Astrocyte (in vitro differentiated cells and primary cell): ENCODE measurements around the gene KLHL30. TPM values are rescaled to one million over a fixed set of nuclear protein-coding genes. Genes with fewer than 3 reads are reported as not detected.
"Not testable (repeated sequence)": the region's sequence is repeated elsewhere in the genome, so short reads cannot be mapped to it uniquely, and the experiment has no call there.

Source experiments
- DNase-seq: peaks from one replicate; pipeline ENCODE4 v3.0.0-alpha.2; 2010; ENCODE audit warnings: low read depth
- FAIRE-seq: peaks from 2 replicates; lab custom pipeline; 2011; peaks lifted over from hg19 to GRCh38; lab: Jason Lieb, UNC
- H2AFZ ChIP-seq: 2 replicates; pipeline ENCODE4 v1.6.0; 2012; ENCODE audit warnings: low read depth, low read length, inconsistent platforms
- H3K27ac ChIP-seq: 2 replicates; pipeline ENCODE4 v1.5.1; 2011; ENCODE audit warnings: low read depth, low read length, inconsistent platforms
- H3K27me3 ChIP-seq: 2 replicates; pipeline ENCODE4 v1.6.0; 2011; ENCODE audit warnings: low read length, inconsistent platforms; ENCODE audit not compliant: insufficient read depth
- H3K36me3 ChIP-seq: 2 replicates; pipeline ENCODE4 v1.5.1; 2011; ENCODE audit warnings: low read length, inconsistent platforms; ENCODE audit not compliant: insufficient read depth
- H3K4me1 ChIP-seq: 2 replicates; pipeline ENCODE4 v1.5.1; 2011; ENCODE audit warnings: low read length, inconsistent platforms; ENCODE audit not compliant: insufficient read depth
- H3K4me2 ChIP-seq: 2 replicates; pipeline ENCODE4 v1.6.0; 2012; ENCODE audit warnings: low read length, inconsistent platforms
- H3K4me3 ChIP-seq: 2 replicates; pipeline ENCODE4 v1.5.1; 2011; ENCODE audit warnings: low read depth, mild to moderate bottlenecking, low read length, inconsistent platforms; ENCODE audit not compliant: insufficient read depth
- H3K79me2 ChIP-seq: 2 replicates; pipeline ENCODE4 v1.6.0; 2012; ENCODE audit warnings: mild to moderate bottlenecking, low read length, inconsistent platforms; ENCODE audit not compliant: insufficient read depth
- H3K9ac ChIP-seq: 2 replicates; pipeline ENCODE4 v1.6.0; 2012; ENCODE audit warnings: mild to moderate bottlenecking, low read length, inconsistent platforms
- H3K9me3 ChIP-seq: 2 replicates; pipeline ENCODE4 v1.5.1; 2012; ENCODE audit warnings: low read depth, mild to moderate bottlenecking, low read length, inconsistent platforms; ENCODE audit not compliant: insufficient read depth
- H4K20me1 ChIP-seq: 2 replicates; pipeline ENCODE4 v1.6.0; 2012; ENCODE audit warnings: low read length, inconsistent platforms; ENCODE audit not compliant: insufficient read depth
- H3K27ac Mint-ChIP-seq: one replicate; pipeline ENCODE4 v1.8.0; 2021; ENCODE audit warnings: mild to moderate bottlenecking, mixed read lengths; ENCODE audit not compliant: unreplicated experiment
- H3K27me3 Mint-ChIP-seq: one replicate; pipeline ENCODE4 v1.8.0; 2021; ENCODE audit warnings: low read depth, mixed read lengths; ENCODE audit not compliant: unreplicated experiment
- H3K36me3 Mint-ChIP-seq: one replicate; pipeline ENCODE4 v1.8.0; 2021; ENCODE audit warnings: low read depth, mixed read lengths; ENCODE audit not compliant: unreplicated experiment
- H3K4me1 Mint-ChIP-seq: one replicate; pipeline ENCODE4 v1.8.0; 2021; ENCODE audit warnings: low read depth, mixed read lengths; ENCODE audit not compliant: unreplicated experiment
- H3K4me3 Mint-ChIP-seq: one replicate; pipeline ENCODE4 v1.8.0; 2021; ENCODE audit warnings: mild to moderate bottlenecking, moderate library complexity, mixed read lengths; ENCODE audit not compliant: unreplicated experiment
- H3K9me3 Mint-ChIP-seq: one replicate; pipeline ENCODE4 v1.8.0; 2021; ENCODE audit warnings: mild to moderate bottlenecking, mixed read lengths; ENCODE audit not compliant: unreplicated experiment
- CTCF ChIP-seq: IDR thresholded peaks from 2 replicates; pipeline ENCODE4 v1.5.1; 2011; ENCODE audit warnings: low read depth, mild to moderate bottlenecking, inconsistent platforms, low read length, moderate library complexity; ENCODE audit not compliant: insufficient read depth
- EZH2 ChIP-seq: IDR thresholded peaks from 2 replicates; pipeline ENCODE4 v1.6.1; 2012; ENCODE audit warnings: mild to moderate bottlenecking, low read length, inconsistent platforms; ENCODE audit not compliant: insufficient read depth
- total RNA-seq: library from RNA; stranded (reverse); gene quantifications from 2 replicates; pipeline ENCODE4 v1.2.1, GENCODE V29; 2021

Gene KLHL30
- total RNA-seq, 1 donor from 2014 or later = 0.59 TPM

GRCh38 chr2:238169708-238170251 is 31.3 kb downstream of the KLHL30 start:
- Mint-ChIP-seq H3K27me3 (peaks cover 6% of the 10 kb centered on the region), H3K4me1 (peaks cover 26% of the 10 kb centered on the region), H3K4me3 (peak overlapping the region; percentile 77), H3K36me3 (peaks cover 21% of the 10 kb centered on the region), H3K9me3 (no peaks in the 10 kb centered on the region), H3K27ac (peak overlapping the region; percentile 98)
- Histone ChIP-seq H2AFZ (no peak overlapping the region), H3K79me2 (peaks cover 5% of the 10 kb centered on the region), H3K4me3 (peak overlapping the region; percentile 33), H4K20me1 (no peaks in the 10 kb centered on the region), H3K4me1 (peaks cover 38% of the 10 kb centered on the region), H3K36me3 (peaks cover 28% of the 10 kb centered on the region), H3K4me2 (peak overlapping the region; percentile 81), H3K9ac (peak overlapping the region; percentile 81), H3K27me3 (no peaks in the 10 kb centered on the region), H3K9me3 (no peaks in the 10 kb centered on the region), H3K27ac (peak overlapping the region; percentile 98)
- TF ChIP-seq CTCF (no peak), EZH2 (no peak)
- peak; percentile 99 for FAIRE-seq
- DNase-seq = peak; percentile 96

DNA sequence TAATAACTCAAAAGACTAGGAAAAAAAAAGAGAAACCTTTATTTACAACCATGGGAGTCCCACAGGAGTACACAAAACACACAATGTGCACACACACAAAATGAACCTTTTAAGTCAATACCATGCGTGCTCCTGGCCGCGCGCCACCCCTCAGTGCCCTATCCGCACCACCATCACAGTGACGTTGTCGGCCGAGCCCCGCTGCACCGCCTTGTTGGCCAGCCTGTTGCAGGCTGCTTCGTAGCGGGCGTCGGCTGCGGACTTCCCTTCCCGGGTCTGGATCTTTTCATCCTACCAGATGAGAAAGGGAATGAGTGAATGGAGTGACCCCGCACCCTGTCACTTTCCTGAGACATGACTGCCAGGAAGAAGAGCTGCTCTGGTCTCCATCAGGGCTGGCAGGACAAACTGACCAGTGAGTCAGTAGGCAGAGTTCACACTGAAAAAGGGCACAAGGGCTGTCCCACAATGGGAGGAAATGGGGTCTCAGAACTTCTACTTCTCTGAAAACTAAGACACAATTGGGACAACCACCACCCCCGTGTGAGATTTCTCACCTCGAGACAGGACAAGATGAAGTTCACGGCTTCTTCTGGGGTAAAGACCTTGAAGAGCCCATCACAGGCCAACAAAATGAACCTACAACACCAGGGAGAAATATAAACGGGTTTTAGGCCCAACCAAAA is 32.1 kb downstream of the KLHL30 start:
- TF ChIP-seq EZH2 = no peak
- no peak for TF ChIP-seq CTCF
- no peaks in the 10 kb centered on the region for H3K27me3 Mint-ChIP-seq
- peaks cover 5% of the 10 kb centered on the region for H3K79me2 ChIP-seq
- FAIRE-seq = no peak
- no peak overlapping the region for H2AFZ ChIP-seq
- peaks cover 28% of the 10 kb centered on the region for H3K36me3 ChIP-seq
- H3K4me3 ChIP-seq = no peak overlapping the region
- H3K9me3 ChIP-seq = no peaks in the 10 kb centered on the region
- H3K4me1 ChIP-seq = peaks cover 38% of the 10 kb centered on the region
- H4K20me1 ChIP-seq = no peaks in the 10 kb centered on the region
- H3K4me1 Mint-ChIP-seq = peaks cover 26% of the 10 kb centered on the region
- peak overlapping the region; percentile 81 for H3K4me2 ChIP-seq
- H3K36me3 Mint-ChIP-seq = peaks cover 17% of the 10 kb centered on the region
- H3K27me3 ChIP-seq = no peaks in the 10 kb centered on the region
- H3K27ac ChIP-seq = peak overlapping the region; percentile 98
- peak overlapping the region; percentile 98 for H3K27ac Mint-ChIP-seq
- H3K9ac ChIP-seq = peak overlapping the region; percentile 81
- DNase-seq = no peak
- H3K9me3 Mint-ChIP-seq = no peaks in the 10 kb centered on the region
- H3K4me3 Mint-ChIP-seq = no peak overlapping the region

DNA sequence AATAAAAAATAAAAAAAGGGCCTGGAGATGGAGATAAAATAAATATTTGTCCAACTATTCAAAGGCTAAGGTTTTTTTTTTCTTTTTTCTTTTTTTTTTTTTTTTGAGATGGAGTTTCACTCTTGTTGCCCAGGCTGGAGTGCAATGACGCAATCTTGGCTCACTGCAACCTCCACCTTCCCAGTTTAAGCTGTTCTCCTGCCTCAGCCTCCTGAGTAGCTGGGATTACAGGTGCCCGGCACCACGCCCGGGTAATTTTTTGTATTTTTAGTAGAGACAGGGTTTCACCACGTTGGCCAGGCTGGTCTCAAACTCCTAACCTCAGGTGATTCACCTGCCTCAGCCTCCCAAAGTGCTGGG is 32.6 kb downstream of the KLHL30 start:
- H3K27me3 ChIP-seq, H3K9me3 Mint-ChIP-seq, H3K4me3 Mint-ChIP-seq, DNase-seq, H3K4me3 ChIP-seq, H3K9ac ChIP-seq, H3K4me2 ChIP-seq, H3K9me3 ChIP-seq, H4K20me1 ChIP-seq, H3K27me3 Mint-ChIP-seq, H3K79me2 ChIP-seq, H2AFZ ChIP-seq, FAIRE-seq: not testable (repeated sequence)
- Histone ChIP-seq H3K4me1 (peaks cover 38% of the 10 kb centered on the region), H3K36me3 (peaks cover 28% of the 10 kb centered on the region), H3K27ac (peak overlapping the region; percentile 98)
- H3K27ac Mint-ChIP-seq = peak overlapping the region; percentile 98
- peaks cover 26% of the 10 kb centered on the region for H3K4me1 Mint-ChIP-seq
- peaks cover 19% of the 10 kb centered on the region for H3K36me3 Mint-ChIP-seq
